Esophagus muscularis mucosa (tissue), 4 donors: ENCODE measurements around the gene DAAM1. TPM values are rescaled to one million over a fixed set of nuclear protein-coding genes. Genes with fewer than 3 reads are reported as not detected.

ENCODE experiments used
- DNase-seq: peaks from one replicate; pipeline ENCODE4 v3.0.0-alpha.2; 2017; ENCODE audit errors: extremely low spot score
- H3K27ac ChIP-seq, 4 donors: fragments of 200-600 bp; sonication (generic); replicated peaks in 1 of 4; 1 replicate in 3 of 4; 2 replicates in 1 of 4; pipeline ENCODE4 v1.5.1; 2016 to 2019; ENCODE audit warnings: mild to moderate bottlenecking in 1 of 4
- H3K27me3 ChIP-seq, 4 donors: fragments of 200-600 bp; sonication (generic); one replicate each; pipeline versions ENCODE4 v1.5.1 to v1.6.0; 2016 to 2019
- H3K36me3 ChIP-seq, 4 donors: fragments of 200-600 bp; sonication (generic); one replicate each; pipeline ENCODE4 v1.5.1; 2016 to 2019
- H3K4me1 ChIP-seq, 4 donors: fragments of 200-600 bp; sonication (generic); one replicate each; pipeline ENCODE4 v1.5.1; 2016 to 2019
- H3K4me3 ChIP-seq, 4 donors: fragments of 200-600 bp; sonication (generic); 1 replicate in 2 of 4; 2 replicates in 2 of 4; pipeline ENCODE4 v1.5.1; 2016 to 2019; ENCODE audit warnings: mild to moderate bottlenecking in 4 of 4, moderate library complexity in 1 of 4
- H3K9me3 ChIP-seq, 4 donors: fragments of 200-600 bp; sonication (generic); 1 replicate in 3 of 4; 2 replicates in 1 of 4; pipeline ENCODE4 v1.5.1; 2016 to 2019
- EP300 ChIP-seq: sonication (generic); formaldehyde crosslinking; IDR thresholded peaks from one replicate; pipeline ENCODE4 v1.6.1; 2017; ENCODE audit warnings: antibody characterized with exemption
- POLR2A ChIP-seq: fragments of 450-650 bp; IDR thresholded peaks from one replicate; pipeline ENCODE4 v1.6.1; 2017; ENCODE audit warnings: antibody characterized with exemption, moderate library complexity, mild to moderate bottlenecking, low read depth
- POLR2AphosphoS5 ChIP-seq, 2 donors: sonication (generic); formaldehyde crosslinking; IDR thresholded peaks; one replicate each; pipeline ENCODE4 v1.6.1; 2017; ENCODE audit warnings: antibody characterized with exemption in 2 of 2
- WGBS: methylation state at CpG from one replicate; pipeline ENCODE4 v1.1.5; 2018; 5-methylcytosine and 5-hydroxymethylcytosine counted together
- intact Hi-C: fragments of 100-400 bp; cut with DNase I; formaldehyde crosslinking; loops from one replicate; pipeline ENCODE4 v1.15.1; 2023
- total RNA-seq, 4 donors: library from RNA; depleted of rRNA; stranded (reverse); fragments of >200 nt; gene quantifications; one replicate each; pipeline versions ENCODE4 v1.1.0 to v1.2.1, GENCODE V29; 2016
- TF ChIP-seq, protein P1 (sequence below), 3 experiments: fragments of 200-600 bp in 2 of 3; fragments of 450-650 bp in 1 of 3; sonication (generic) in 2 of 3; IDR thresholded peaks; one replicate each; pipeline ENCODE4 v1.5.1; 2017 to 2019; ENCODE audit warnings: antibody characterized with exemption in 3 of 3, mild to moderate bottlenecking in 2 of 3, moderate library complexity in 1 of 3

Gene DAAM1
- total RNA-seq, 4 donors from 2014 or later: 64.3 to 110 (median 72.5) TPM

DNA sequence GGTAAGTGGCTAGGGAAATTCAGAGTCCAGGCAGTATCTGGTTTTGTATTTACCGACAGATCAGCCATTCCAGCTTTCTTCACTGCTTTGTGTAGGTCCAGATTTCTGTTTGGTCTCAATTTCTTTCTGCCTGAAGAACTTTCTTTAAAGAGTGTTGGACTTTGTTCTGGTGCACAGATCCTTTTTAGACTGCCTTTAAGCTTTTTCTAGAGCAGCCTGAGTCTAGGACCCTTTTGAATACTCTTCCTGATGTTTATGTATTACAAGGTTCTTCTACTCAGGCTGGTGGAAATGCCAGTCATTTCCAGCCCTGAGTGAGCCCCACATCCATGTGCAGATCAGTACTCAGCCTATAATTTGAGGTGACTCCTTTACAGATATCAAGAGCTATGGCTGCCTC lies 54.7 kb downstream of the DAAM1 start:
- WGBS: 100% methylated on average over 1 of the region's 1 CpG
- TF ChIP-seq POLR2AphosphoS5 (IDR thresholded peaks at IDR 0.05): no peak
- no peak for TF ChIP-seq POLR2A
- TF ChIP-seq, protein P1, sequence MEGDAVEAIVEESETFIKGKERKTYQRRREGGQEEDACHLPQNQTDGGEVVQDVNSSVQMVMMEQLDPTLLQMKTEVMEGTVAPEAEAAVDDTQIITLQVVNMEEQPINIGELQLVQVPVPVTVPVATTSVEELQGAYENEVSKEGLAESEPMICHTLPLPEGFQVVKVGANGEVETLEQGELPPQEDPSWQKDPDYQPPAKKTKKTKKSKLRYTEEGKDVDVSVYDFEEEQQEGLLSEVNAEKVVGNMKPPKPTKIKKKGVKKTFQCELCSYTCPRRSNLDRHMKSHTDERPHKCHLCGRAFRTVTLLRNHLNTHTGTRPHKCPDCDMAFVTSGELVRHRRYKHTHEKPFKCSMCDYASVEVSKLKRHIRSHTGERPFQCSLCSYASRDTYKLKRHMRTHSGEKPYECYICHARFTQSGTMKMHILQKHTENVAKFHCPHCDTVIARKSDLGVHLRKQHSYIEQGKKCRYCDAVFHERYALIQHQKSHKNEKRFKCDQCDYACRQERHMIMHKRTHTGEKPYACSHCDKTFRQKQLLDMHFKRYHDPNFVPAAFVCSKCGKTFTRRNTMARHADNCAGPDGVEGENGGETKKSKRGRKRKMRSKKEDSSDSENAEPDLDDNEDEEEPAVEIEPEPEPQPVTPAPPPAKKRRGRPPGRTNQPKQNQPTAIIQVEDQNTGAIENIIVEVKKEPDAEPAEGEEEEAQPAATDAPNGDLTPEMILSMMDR (IDR thresholded peaks at IDR 0.05): no peak
- no peak for TF ChIP-seq EP300
- DNase-seq: no peak
- Histone ChIP-seq H3K27ac (peak overlapping the region in 2 of 4 donors; percentile 20 to 26), H3K4me1 (peaks cover 39 to 94% (median 83%) of the 10 kb centered on the region in 4 donors), H3K36me3 (no peaks in the 10 kb centered on the region), H3K9me3 (no peaks in the 10 kb centered on the region), H3K27me3 (no peaks in the 10 kb centered on the region), H3K4me3 (no peak overlapping the region)
- intact Hi-C loops: no loop called here

GRCh38 chr14:59244581-59244980 lies 56.1 kb downstream of the DAAM1 start:
- DNase-seq: no peak
- WGBS: 36% methylated on average over 2 of the region's 2 CpGs
- peak overlapping the region; percentile 2 to 20 (median 10) for H3K27ac ChIP-seq

DNA sequence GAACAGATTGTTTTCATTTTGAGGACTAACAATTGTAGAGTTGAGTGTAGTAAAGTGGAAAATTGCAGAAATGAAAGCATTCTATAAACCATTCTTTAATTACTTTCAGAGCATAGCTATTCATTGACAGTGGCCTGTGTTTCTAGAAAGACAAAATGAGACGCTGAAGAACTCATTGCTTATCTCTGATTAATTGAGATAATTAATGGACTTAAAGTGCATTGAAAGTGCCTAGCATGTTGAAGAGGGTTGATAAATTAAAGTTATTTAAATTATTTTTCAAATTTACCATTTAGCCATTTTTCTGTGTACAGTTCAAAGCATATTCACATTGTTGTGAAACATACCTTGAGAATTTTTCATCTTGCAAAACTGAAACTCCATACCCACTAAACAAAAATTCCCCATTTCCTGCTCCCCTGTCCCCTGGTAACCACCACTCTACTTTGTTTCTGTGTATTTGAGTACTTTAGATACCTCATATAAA lies 57.4 kb downstream of the DAAM1 start:
- intact Hi-C loops: no loop called here
- no peak for DNase-seq
- Histone ChIP-seq H3K4me1 (peaks cover 39 to 95% (median 85%) of the 10 kb centered on the region in 4 donors), H3K36me3 (no peaks in the 10 kb centered on the region), H3K9me3 (no peaks in the 10 kb centered on the region), H3K27me3 (no peaks in the 10 kb centered on the region), H3K4me3 (no peak overlapping the region), H3K27ac (peak overlapping the region in 1 of 4 donors; percentile 17)
- TF ChIP-seq POLR2A (no peak), POLR2AphosphoS5 (IDR thresholded peaks at IDR 0.05) (no peak), EP300 (no peak)
- TF ChIP-seq, protein P1 (IDR thresholded peaks at IDR 0.05): no peak
- 74% methylated on average over 1 of the region's 1 CpG for whole genome bisulfite sequencing

More at GRCh38 chr14:59244581-59244980, 56.1 kb downstream of the DAAM1 start:
- no peaks in the 10 kb centered on the region for H3K36me3 ChIP-seq
- TF ChIP-seq POLR2AphosphoS5 (IDR thresholded peaks at IDR 0.05) (no peak), EP300 (no peak), POLR2A (no peak)
- TF ChIP-seq, protein P1 (IDR thresholded peaks at IDR 0.05): no peak
- peaks cover 42 to 94% (median 83%) of the 10 kb centered on the region in 4 donors for H3K4me1 ChIP-seq
- H3K27me3 ChIP-seq: no peaks in the 10 kb centered on the region
- H3K9me3 ChIP-seq: no peaks in the 10 kb centered on the region
- intact Hi-C loops: no loop called here
- H3K4me3 ChIP-seq: no peak overlapping the region

GRCh38 chr14:59246566-59246965 lies 58.1 kb downstream of the DAAM1 start:
- H3K36me3 ChIP-seq: no peaks in the 10 kb centered on the region
- H3K27me3 ChIP-seq: no peaks in the 10 kb centered on the region
- intact Hi-C loops: no loop called here
- TF ChIP-seq POLR2AphosphoS5 (IDR thresholded peaks at IDR 0.05) (no peak), POLR2A (no peak), EP300 (no peak)
- TF ChIP-seq, protein P1 (IDR thresholded peaks at IDR 0.05): no peak
- no peak for DNase-seq
- peaks cover 37 to 95% (median 83%) of the 10 kb centered on the region in 4 donors for H3K4me1 ChIP-seq
- H3K4me3 ChIP-seq: no peak overlapping the region
- no peaks in the 10 kb centered on the region for H3K9me3 ChIP-seq
- no peak overlapping the region for H3K27ac ChIP-seq
- WGBS: 70% methylated on average over 3 of the region's 3 CpGs
